AG04449 (cell line): ENCODE data around the gene THADA.

Experiments used
- CTCF ChIA-PET: fragments of 350-600 bp; formaldehyde crosslinking; extraction: SDS; loops from one replicate; lab custom pipeline; 2021; ENCODE audit warnings: antibody characterized with exemption; lab: Yijun Ruan, JAX
- POLR2A ChIA-PET: fragments of 400-600, 350-600 bp; formaldehyde crosslinking; extraction: SDS; loops from one replicate; lab custom pipeline; 2020; ENCODE audit warnings: antibody characterized with exemption, inconsistent platforms; lab: Yijun Ruan, JAX
- DNase-seq: peaks from one replicate; pipeline ENCODE4 v3.0.0-alpha.2; 2010; ENCODE audit warnings: low read depth, low spot score
- H3K4me3 ChIP-seq: 2 replicates; pipeline ENCODE4 v1.5.1; 2011; ENCODE audit warnings: low read depth, mild to moderate bottlenecking, control low read depth, low read length
- TF ChIP-seq, protein P1 (sequence below): IDR thresholded peaks from one replicate; pipeline ENCODE4 v1.5.1; 2011; ENCODE audit warnings: mild to moderate bottlenecking, moderate library complexity, low read length, control low read depth, inconsistent platforms; ENCODE audit not compliant: insufficient read depth; ENCODE audit errors: missing control alignments

Gene THADA

DNA sequence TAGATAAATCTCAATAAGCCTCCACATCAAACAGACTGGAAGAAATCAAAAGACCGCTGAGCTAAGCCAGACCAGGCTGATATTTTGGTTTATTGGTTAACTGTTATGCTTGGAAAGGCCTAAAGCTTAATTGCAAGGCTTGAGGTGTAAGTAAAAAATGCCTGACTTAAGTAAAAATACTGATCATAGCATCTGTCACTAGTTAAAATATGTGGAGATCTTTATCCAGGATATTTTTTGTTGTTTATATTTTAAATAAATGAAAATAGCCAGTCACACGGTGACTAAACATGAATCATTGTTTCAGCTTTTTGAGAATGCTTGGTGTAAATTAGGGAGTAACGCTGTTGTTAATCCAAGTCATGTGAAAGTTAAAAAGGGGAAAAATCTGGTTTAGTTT, 127.9 kb downstream of the THADA start:
- ChIA-PET CTCF (interaction anchor here (1.2 to 1.7 kb wide), 3 partner anchors 14 to 238 kb away, joined by 3 to 11 read pairs (median 3); no protein-coding TSS in a partner anchor), POLR2A (no interaction called here)
- no peak overlapping the region for H3K4me3 ChIP-seq
- peak; percentile 31 for DNase-seq
- TF ChIP-seq, protein P1, sequence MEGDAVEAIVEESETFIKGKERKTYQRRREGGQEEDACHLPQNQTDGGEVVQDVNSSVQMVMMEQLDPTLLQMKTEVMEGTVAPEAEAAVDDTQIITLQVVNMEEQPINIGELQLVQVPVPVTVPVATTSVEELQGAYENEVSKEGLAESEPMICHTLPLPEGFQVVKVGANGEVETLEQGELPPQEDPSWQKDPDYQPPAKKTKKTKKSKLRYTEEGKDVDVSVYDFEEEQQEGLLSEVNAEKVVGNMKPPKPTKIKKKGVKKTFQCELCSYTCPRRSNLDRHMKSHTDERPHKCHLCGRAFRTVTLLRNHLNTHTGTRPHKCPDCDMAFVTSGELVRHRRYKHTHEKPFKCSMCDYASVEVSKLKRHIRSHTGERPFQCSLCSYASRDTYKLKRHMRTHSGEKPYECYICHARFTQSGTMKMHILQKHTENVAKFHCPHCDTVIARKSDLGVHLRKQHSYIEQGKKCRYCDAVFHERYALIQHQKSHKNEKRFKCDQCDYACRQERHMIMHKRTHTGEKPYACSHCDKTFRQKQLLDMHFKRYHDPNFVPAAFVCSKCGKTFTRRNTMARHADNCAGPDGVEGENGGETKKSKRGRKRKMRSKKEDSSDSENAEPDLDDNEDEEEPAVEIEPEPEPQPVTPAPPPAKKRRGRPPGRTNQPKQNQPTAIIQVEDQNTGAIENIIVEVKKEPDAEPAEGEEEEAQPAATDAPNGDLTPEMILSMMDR, result no peak

DNA sequence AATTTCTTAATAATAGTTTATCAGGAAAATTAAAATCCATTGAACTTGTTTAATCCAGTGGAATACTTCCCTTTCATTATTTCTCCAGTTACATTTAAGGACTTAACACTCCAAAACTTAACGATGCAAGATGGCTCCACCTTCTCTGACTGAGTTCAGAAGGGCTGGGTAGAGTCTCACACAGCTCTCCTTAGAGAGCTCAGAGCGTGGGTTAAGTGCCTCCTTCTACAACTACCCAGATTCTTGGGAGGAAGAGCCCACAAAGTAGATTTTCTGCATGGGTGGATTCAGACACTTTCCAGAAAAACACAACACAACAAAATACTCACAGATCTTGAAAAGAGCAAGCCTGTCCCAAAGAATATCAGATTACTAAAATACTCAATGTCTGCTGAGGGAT, 130.6 kb downstream of the THADA start:
- no peak overlapping the region for H3K4me3 ChIP-seq
- POLR2A ChIA-PET, result no interaction called here
- CTCF ChIA-PET, result interaction anchor here (1.3 kb wide), 1 partner anchor 10 kb away, joined by 3 read pairs; no protein-coding TSS in a partner anchor
- DNase-seq, result no peak
- TF ChIP-seq, protein P1, result no peak

DNA sequence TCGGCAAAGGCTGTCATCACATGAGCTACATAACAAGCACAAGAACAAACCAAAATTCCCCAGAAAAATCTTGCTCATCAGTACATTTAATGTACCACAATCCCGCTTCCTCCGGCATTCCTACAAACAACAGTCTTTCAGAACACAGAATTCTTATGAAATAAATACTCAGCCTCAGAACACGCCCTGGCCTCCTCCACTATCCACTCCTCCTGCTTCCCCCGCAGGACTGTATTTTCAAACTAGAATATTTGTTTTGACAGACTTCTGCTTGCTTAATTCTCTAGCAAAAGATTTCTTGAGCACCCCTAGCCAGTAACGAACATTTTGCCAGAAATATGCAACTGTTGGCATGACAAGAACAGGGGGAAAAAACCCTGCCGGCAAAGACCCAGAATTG, 131.2 kb downstream of the THADA start:
- POLR2A ChIA-PET, result no interaction called here
- H3K4me3 ChIP-seq, result no peak overlapping the region
- CTCF ChIA-PET, result interaction anchor here (0.6 kb wide), 1 partner anchor 518 kb away, joined by 3 read pairs; no protein-coding TSS in a partner anchor
- DNase-seq, result no peak
- TF ChIP-seq, protein P1, result no peak

DNA sequence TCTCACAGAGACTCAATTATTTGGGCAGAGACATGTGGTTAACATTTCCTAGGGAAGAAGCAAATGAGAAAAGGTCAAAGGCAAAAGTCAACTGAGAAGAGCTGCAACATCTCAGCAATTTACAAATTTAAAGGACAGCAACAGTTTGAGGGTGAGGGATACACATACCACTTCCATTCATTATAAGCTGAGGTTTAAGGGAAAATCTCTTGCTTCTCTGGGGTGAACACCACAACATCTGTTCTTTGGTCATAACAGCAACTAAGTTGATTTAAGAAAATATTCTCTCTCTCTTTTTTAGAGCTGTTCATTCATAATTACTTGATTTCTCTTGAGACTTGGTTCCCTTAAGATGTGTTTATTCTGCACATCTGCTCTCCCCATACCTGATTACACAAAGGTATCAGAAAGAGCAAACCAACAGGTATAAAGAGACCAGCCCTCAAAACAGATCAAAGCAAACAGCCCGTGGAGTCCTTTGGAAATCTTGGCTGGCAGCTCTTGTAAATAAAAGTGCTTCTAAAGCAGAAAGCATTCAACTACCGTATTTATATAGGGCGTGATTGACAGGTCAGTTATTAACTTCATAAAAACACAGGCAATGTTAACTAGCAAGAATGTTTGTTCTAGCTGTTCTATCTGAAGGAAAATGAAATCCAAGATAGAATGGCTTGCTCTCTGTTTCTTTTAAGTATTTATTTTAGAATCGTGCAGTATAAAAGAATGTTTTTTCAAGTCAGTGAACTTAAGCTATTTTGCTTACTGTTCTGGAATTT, 132.8 kb downstream of the THADA start:
- no peak overlapping the region for H3K4me3 ChIP-seq
- no peak for DNase-seq
- POLR2A ChIA-PET, result interaction anchor here (0.6 kb wide), 1 partner anchor 129 kb away, joined by 3 read pairs; no protein-coding TSS in a partner anchor
- TF ChIP-seq, protein P1, result no peak
- CTCF ChIA-PET, result interaction anchor here (1.0 to 1.8 kb wide), 4 partner anchors 15 to 234 kb away, joined by 3 to 10 read pairs (median 8); no protein-coding TSS in a partner anchor

DNA sequence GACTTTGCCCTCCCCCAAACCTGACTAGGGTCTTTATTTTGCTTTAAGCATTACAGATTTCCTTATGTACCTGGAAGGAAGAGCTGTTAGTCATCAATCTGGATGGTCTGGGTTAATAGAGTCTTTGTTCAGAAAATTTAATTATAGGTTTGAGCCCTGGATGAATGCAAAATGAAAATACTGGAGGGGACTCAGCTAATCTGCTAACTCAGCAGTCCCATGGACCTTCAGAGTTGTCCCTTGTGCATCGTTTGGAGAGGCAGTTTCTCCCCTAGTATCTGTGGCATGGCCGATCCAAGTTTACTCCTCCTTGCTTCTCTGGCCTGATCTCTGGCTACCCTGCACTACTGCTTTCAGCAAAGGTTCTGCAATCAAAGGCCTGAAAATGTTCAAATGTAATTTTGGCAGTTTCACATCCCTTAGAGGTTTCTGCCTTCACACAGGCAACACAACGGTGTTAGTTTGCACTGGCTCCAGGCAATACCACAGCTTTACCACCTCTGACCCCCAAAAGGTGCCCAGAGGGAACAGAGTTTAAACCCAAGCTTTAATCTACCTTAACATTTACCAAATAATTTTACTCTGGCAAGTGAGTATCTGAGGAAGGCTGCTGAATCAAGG, 134.3 kb downstream of the THADA start:
- no peak overlapping the region for H3K4me3 ChIP-seq
- POLR2A ChIA-PET, result no interaction called here
- TF ChIP-seq, protein P1, result no peak
- CTCF ChIA-PET, result interaction anchor here (0.7 to 1.4 kb wide), 4 partner anchors 23 to 632 kb away, joined by 3 to 8 read pairs (median 4); no protein-coding TSS in a partner anchor
- DNase-seq, result no peak
